ENCODE measurements around the gene SCAI. TPM values are rescaled to one million over a fixed set of nuclear protein-coding genes. Genes with fewer than 3 reads are reported as not detected.
"Not testable (repeated sequence)": the region's sequence is repeated elsewhere in the genome, so short reads cannot be mapped to it uniquely, and the experiment has no call there.

Gene SCAI
- total RNA-seq, 1 experiment from 2014 or later = 4.7 TPM

DNA sequence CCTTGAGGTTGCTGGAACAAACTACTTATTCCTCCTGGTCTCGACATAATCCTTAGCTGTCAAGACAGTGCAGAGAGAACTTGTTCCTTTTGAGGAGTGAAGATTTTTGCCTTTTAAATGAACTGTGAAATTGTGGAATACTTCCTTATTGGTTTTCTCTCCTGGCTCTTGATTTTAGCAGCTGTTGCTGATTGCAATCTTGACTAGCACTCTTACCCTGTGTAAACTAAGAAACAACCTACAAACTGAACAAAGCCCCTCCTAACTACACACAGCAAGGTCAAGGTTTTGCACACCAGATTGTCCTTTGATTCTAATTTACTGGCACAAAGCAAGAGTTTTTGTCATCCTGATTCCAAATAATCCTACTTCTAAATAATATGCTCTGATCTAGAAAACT lies 118.4 kb downstream of the SCAI start:
- no TSS peak for BruUV-seq (replicated peaks)
- DNase-seq (ENCODE audit: low read depth, low spot score) (no peak), ATAC-seq (no peak)
- H3K9me3 ChIP-seq (ENCODE audit: control insufficient read depth, insufficient read depth, low read depth, low read length) = no peaks in the 10 kb centered on the region
- H3K36me3 ChIP-seq (ENCODE audit: control insufficient read depth, insufficient read depth, low read length) = no peaks in the 10 kb centered on the region
- CTCF ChIA-PET = no interaction called here
- no peaks in the 10 kb centered on the region for H3K27me3 ChIP-seq (ENCODE audit: control insufficient read depth, insufficient read depth, low read length)
- intact Hi-C loops (cut with micrococcal nuclease; ENCODE audit: unreplicated experiment) = no loop called here
- in situ Hi-C loops (cut with HindIII; ENCODE audit: low pct_unique_long_range_greater_than_20kb, low sequenced_read_pairs) = no loop called here
- no peak overlapping the region for H3K4me3 ChIP-seq (ENCODE audit: low read depth in 2 of 2, low read length in 2 of 2)
- POLR2A ChIA-PET = interaction anchor here (0.6 kb wide), 1 partner anchor 30 kb away, joined by 3 read pairs; no protein-coding TSS in a partner anchor
- no peak overlapping the region for H3K27ac ChIP-seq (ENCODE audit: low read length)
- H3K4me1 ChIP-seq (ENCODE audit: control insufficient read depth, insufficient read depth, low read length) = no peaks in the 10 kb centered on the region
- TF ChIP-seq, protein P1, sequence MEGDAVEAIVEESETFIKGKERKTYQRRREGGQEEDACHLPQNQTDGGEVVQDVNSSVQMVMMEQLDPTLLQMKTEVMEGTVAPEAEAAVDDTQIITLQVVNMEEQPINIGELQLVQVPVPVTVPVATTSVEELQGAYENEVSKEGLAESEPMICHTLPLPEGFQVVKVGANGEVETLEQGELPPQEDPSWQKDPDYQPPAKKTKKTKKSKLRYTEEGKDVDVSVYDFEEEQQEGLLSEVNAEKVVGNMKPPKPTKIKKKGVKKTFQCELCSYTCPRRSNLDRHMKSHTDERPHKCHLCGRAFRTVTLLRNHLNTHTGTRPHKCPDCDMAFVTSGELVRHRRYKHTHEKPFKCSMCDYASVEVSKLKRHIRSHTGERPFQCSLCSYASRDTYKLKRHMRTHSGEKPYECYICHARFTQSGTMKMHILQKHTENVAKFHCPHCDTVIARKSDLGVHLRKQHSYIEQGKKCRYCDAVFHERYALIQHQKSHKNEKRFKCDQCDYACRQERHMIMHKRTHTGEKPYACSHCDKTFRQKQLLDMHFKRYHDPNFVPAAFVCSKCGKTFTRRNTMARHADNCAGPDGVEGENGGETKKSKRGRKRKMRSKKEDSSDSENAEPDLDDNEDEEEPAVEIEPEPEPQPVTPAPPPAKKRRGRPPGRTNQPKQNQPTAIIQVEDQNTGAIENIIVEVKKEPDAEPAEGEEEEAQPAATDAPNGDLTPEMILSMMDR (IDR thresholded peaks at IDR 0.05) = no peak
- TF ChIP-seq POLR2AphosphoS5 (IDR thresholded peaks at IDR 0.05; ENCODE audit: low read depth, low read length) = no peak
- TF ChIP-seq SIN3A (IDR thresholded peaks at IDR 0.05; ENCODE audit: borderline replicate concordance, insufficient read depth, low read depth, low read length) = no peak
- TF ChIP-seq, protein P2, sequence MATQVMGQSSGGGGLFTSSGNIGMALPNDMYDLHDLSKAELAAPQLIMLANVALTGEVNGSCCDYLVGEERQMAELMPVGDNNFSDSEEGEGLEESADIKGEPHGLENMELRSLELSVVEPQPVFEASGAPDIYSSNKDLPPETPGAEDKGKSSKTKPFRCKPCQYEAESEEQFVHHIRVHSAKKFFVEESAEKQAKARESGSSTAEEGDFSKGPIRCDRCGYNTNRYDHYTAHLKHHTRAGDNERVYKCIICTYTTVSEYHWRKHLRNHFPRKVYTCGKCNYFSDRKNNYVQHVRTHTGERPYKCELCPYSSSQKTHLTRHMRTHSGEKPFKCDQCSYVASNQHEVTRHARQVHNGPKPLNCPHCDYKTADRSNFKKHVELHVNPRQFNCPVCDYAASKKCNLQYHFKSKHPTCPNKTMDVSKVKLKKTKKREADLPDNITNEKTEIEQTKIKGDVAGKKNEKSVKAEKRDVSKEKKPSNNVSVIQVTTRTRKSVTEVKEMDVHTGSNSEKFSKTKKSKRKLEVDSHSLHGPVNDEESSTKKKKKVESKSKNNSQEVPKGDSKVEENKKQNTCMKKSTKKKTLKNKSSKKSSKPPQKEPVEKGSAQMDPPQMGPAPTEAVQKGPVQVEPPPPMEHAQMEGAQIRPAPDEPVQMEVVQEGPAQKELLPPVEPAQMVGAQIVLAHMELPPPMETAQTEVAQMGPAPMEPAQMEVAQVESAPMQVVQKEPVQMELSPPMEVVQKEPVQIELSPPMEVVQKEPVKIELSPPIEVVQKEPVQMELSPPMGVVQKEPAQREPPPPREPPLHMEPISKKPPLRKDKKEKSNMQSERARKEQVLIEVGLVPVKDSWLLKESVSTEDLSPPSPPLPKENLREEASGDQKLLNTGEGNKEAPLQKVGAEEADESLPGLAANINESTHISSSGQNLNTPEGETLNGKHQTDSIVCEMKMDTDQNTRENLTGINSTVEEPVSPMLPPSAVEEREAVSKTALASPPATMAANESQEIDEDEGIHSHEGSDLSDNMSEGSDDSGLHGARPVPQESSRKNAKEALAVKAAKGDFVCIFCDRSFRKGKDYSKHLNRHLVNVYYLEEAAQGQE (IDR thresholded peaks at IDR 0.05; ENCODE audit: insufficient read depth in 1 of 2, low read depth in 2 of 2, low read length in 1 of 2) = no peak
- TF ChIP-seq TCF7L2 (IDR thresholded peaks at IDR 0.05; ENCODE audit: low read depth, low read length) = no peak

DNA sequence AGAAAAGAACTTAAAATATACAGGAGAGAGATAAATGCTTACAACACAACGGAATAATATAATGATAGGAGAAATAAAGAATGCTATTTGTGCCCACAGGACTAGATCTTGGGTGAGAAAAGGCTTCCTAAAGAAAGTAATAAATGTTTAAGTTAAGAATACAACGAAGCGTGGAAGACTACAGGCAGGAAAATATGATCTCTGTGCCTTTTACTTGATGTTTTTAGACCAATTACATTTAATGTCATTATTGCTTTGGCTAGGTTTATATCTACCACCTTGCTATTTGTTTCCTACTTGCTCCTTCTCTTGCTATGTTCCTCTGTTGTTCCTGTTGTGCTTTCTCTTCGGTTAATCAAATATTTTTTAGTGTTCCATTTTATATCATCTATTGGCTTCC lies 122.3 kb downstream of the SCAI start:
- Histone ChIP-seq H3K27ac (ENCODE audit: low read length) (no peak overlapping the region), H3K9me3 (ENCODE audit: control insufficient read depth, insufficient read depth, low read depth, low read length) (no peaks in the 10 kb centered on the region), H3K27me3 (ENCODE audit: control insufficient read depth, insufficient read depth, low read length) (no peaks in the 10 kb centered on the region), H3K36me3 (ENCODE audit: control insufficient read depth, insufficient read depth, low read length) (no peaks in the 10 kb centered on the region), H3K4me1 (ENCODE audit: control insufficient read depth, insufficient read depth, low read length) (no peaks in the 10 kb centered on the region), H3K4me3 (ENCODE audit: low read depth in 2 of 2, low read length in 2 of 2) (no peak overlapping the region)
- BruUV-seq (replicated peaks) = no TSS peak
- DNase-seq (ENCODE audit: low read depth, low spot score) (no peak), ATAC-seq (no peak)
- CTCF ChIA-PET = no interaction called here
- in situ Hi-C loops (cut with HindIII; ENCODE audit: low pct_unique_long_range_greater_than_20kb, low sequenced_read_pairs) (no loop called here), intact Hi-C loops (cut with micrococcal nuclease; ENCODE audit: unreplicated experiment) (no loop called here)
- TF ChIP-seq, protein P1 (IDR thresholded peaks at IDR 0.05) = no peak
- no peak for TF ChIP-seq SIN3A (IDR thresholded peaks at IDR 0.05; ENCODE audit: borderline replicate concordance, insufficient read depth, low read depth, low read length)
- TF ChIP-seq POLR2AphosphoS5 (IDR thresholded peaks at IDR 0.05; ENCODE audit: low read depth, low read length) = no peak
- TF ChIP-seq TCF7L2 (IDR thresholded peaks at IDR 0.05; ENCODE audit: low read depth, low read length) = no peak
- TF ChIP-seq, protein P2 (IDR thresholded peaks at IDR 0.05; ENCODE audit: insufficient read depth in 1 of 2, low read depth in 2 of 2, low read length in 1 of 2) = no peak
- POLR2A ChIA-PET = no interaction called here

DNA sequence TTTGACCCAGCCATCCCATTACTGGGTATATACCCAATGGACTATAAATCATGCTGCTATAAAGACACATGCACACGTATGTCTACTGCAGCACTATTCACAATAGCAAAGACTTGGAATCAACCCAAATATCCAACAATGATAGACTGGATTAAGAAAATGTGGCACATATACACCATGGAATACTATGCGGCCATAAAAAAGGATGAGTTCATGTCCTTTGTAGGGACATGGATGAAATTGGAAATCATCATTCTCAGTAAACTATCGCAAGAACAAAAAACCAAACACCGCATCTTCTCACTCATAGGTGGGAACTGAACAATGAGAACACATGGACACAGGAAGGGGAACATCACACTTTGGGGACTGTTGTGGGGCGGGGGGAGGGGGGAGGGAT lies 127.7 kb downstream of the SCAI start:
- H3K27ac ChIP-seq (ENCODE audit: low read length); H3K9me3 ChIP-seq (ENCODE audit: control insufficient read depth, insufficient read depth, low read depth, low read length); H3K36me3 ChIP-seq (ENCODE audit: control insufficient read depth, insufficient read depth, low read length); POLR2A ChIA-PET; DNase-seq (ENCODE audit: low read depth, low spot score); in situ Hi-C loops (cut with HindIII; ENCODE audit: low pct_unique_long_range_greater_than_20kb, low sequenced_read_pairs); intact Hi-C loops (cut with micrococcal nuclease; ENCODE audit: unreplicated experiment); H3K27me3 ChIP-seq (ENCODE audit: control insufficient read depth, insufficient read depth, low read length); CTCF ChIA-PET; ATAC-seq; H3K4me1 ChIP-seq (ENCODE audit: control insufficient read depth, insufficient read depth, low read length); H3K4me3 ChIP-seq (ENCODE audit: low read depth in 2 of 2, low read length in 2 of 2); BruUV-seq (replicated peaks): not testable (repeated sequence)

DNA sequence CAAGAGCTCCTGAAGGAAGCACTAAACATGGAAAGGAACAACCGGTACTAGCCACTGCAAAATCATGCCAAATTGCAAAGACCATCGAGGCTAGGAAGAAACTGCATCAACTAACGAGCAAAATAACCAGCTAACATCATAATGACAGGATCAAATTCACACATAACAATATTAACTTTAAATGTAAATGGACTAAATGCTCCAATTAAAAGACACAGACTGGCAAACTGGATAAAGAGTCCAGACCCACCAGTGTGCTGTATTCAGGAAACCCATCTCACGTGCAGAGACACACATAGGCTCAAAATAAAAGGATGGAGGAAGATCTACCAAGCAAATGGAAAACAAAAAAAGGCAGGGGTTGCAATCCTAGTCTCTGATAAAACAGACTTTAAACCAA lies 131.3 kb downstream of the SCAI start:
- H3K4me3 ChIP-seq (ENCODE audit: low read depth in 2 of 2, low read length in 2 of 2); H3K27ac ChIP-seq (ENCODE audit: low read length); H3K36me3 ChIP-seq (ENCODE audit: control insufficient read depth, insufficient read depth, low read length); POLR2A ChIA-PET; in situ Hi-C loops (cut with HindIII; ENCODE audit: low pct_unique_long_range_greater_than_20kb, low sequenced_read_pairs); H3K4me1 ChIP-seq (ENCODE audit: control insufficient read depth, insufficient read depth, low read length); H3K27me3 ChIP-seq (ENCODE audit: control insufficient read depth, insufficient read depth, low read length); CTCF ChIA-PET; DNase-seq (ENCODE audit: low read depth, low spot score); H3K9me3 ChIP-seq (ENCODE audit: control insufficient read depth, insufficient read depth, low read depth, low read length); BruUV-seq (replicated peaks); intact Hi-C loops (cut with micrococcal nuclease; ENCODE audit: unreplicated experiment); ATAC-seq: not testable (repeated sequence)

Measured in Panc1 (cell line).